TTC549 (cell line): ENCODE data around the gene CDH13.

Experiments used
- FAIRE-seq: peaks from 2 replicates; lab custom pipeline; 2012; peaks lifted over from hg19 to GRCh38; lab: Jason Lieb, UNC

Gene CDH13

GRCh38 chr16:83363521-83363920 lies 736.8 kb downstream of the CDH13 start:
- no peak for FAIRE-seq

- no peak for FAIRE-seq
Observed at GRCh38 chr16:83365166-83365565, 738.4 kb downstream of the CDH13 start.

GRCh38 chr16:83366228-83366627 lies 739.5 kb downstream of the CDH13 start:
- no peak for FAIRE-seq

GRCh38 chr16:83374979-83375378 lies 748.2 kb downstream of the CDH13 start:
- FAIRE-seq: no peak

- no peak for FAIRE-seq
Observed at GRCh38 chr16:83389751-83390150, 763.0 kb downstream of the CDH13 start.

GRCh38 chr16:83390759-83391158 lies 764.0 kb downstream of the CDH13 start:
- FAIRE-seq: no peak

- FAIRE-seq: no peak
Observed at GRCh38 chr16:83392743-83393142, 766.0 kb downstream of the CDH13 start.

- no peak for FAIRE-seq
Observed at GRCh38 chr16:83393196-83393981, 766.6 kb downstream of the CDH13 start.

GRCh38 chr16:83397601-83398291 lies 771.0 kb downstream of the CDH13 start:
- no peak for FAIRE-seq

- no peak for FAIRE-seq
Observed at GRCh38 chr16:83400234-83400633, 773.5 kb downstream of the CDH13 start.

GRCh38 chr16:83402160-83402814 lies 775.5 kb downstream of the CDH13 start:
- no peak for FAIRE-seq

GRCh38 chr16:83402967-83403366 lies 776.2 kb downstream of the CDH13 start:
- FAIRE-seq: no peak

- FAIRE-seq: no peak
Observed at GRCh38 chr16:83403761-83404160, 777.0 kb downstream of the CDH13 start.

- FAIRE-seq: no peak
Observed at GRCh38 chr16:83404261-83404660, 777.5 kb downstream of the CDH13 start.

- no peak for FAIRE-seq
Observed at GRCh38 chr16:83407928-83408327, 781.2 kb downstream of the CDH13 start.

GRCh38 chr16:83409347-83409746 lies 782.6 kb downstream of the CDH13 start:
- FAIRE-seq: no peak

- FAIRE-seq: no peak
Observed at GRCh38 chr16:83418565-83418964, 791.8 kb downstream of the CDH13 start.

- FAIRE-seq: no peak
Observed at GRCh38 chr16:83420206-83420760, 793.5 kb downstream of the CDH13 start.

GRCh38 chr16:83433201-83433600 lies 806.4 kb downstream of the CDH13 start:
- no peak for FAIRE-seq

GRCh38 chr16:83437036-83437435 lies 810.3 kb downstream of the CDH13 start:
- no peak for FAIRE-seq

GRCh38 chr16:83438326-83438725 lies 811.6 kb downstream of the CDH13 start:
- no peak for FAIRE-seq

GRCh38 chr16:83439412-83439811 lies 812.6 kb downstream of the CDH13 start:
- FAIRE-seq: no peak

- FAIRE-seq: no peak
Observed at GRCh38 chr16:83441517-83441916, 814.7 kb downstream of the CDH13 start.
